ENCODE data around the gene MYO1C. TPM values are rescaled to one million over a fixed set of nuclear protein-coding genes. Genes with fewer than 3 reads are reported as not detected.

MYO1C gene
- total and polyA plus RNA-seq, 2 of the 8 experiments (the other 6 are each of a cell fraction or from before 2014, with no cell fraction given), result 40.1 to 78.6 TPM

DNA sequence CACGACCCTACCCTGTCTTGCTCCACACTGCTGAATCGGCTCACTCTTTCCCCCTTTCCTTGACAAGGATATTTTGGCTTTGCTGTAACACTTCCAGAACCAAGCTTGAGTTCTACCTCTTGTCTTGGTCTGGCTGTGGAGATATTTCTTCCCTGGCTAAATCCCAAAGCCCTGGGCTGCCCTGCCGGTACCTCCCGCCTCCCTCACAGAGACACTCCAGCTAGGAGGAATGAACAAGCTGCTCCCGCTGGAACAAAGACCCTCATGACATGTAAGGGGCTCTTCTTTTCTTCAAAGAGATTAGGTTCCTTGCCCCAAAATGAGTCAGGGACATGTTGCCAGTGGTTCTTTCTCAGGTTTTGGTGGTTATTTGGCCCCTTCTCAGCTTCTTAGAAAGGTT is 13.1 kb upstream of the MYO1C start:
- 94% methylated on average over 5 of the region's 5 CpGs; no CpG with 5 or more reads in 1 of the 2 experiments for WGBS, 2 experiments (ENCODE audit: extremely low coverage in 1 of 2, insufficient coverage in 1 of 2, insufficient read length in 1 of 2, insufficient replicate concordance in 2 of 2, low coverage in 1 of 2, low lambda C conversion rate in 2 of 2, missing lambda C conversion rate in 1 of 2)
- CTCF ChIA-PET (ENCODE audit: partially characterized antibody), result interaction anchor here (0.8 to 5.1 kb wide), 7 partner anchors 9 to 115 kb away, joined by 3 to 30 read pairs (median 4); partner anchors contain the start of genes INPP5K and MYO1C
- H3K4me1 ChIP-seq (replicated peaks in 1 of 4; ENCODE audit: control insufficient read depth in 3 of 4, insufficient read depth in 4 of 4, low read length in 3 of 4), result no peaks in the 10 kb centered on the region
- TF ChIP-seq GTF2F1 (IDR thresholded peaks at IDR 0.05; ENCODE audit: borderline replicate concordance, low read depth, low read length) (no peak), ATF3 (IDR thresholded peaks at IDR 0.05; ENCODE audit: insufficient read depth, low read depth, low read length) (no peak), EZH2 (IDR thresholded peaks at IDR 0.05; ENCODE audit: low read depth, low read length, severe bottlenecking) (no peak), SP1 (IDR thresholded peaks at IDR 0.05; ENCODE audit: low read depth, low read length) (no peak), PHF8 (conservative IDR thresholded peaks at IDR 0.05; ENCODE audit: low read depth, low read length) (no peak)

More for the DNA sequence above, 13.1 kb upstream of the MYO1C start:
- Histone ChIP-seq H3K23ac (ENCODE audit: insufficient read length) (no peak overlapping the region), H3K18ac (ENCODE audit: extremely low read depth, low read length) (no peak overlapping the region), H3K79me1 (ENCODE audit: low read depth, low read length) (no peaks in the 10 kb centered on the region), H3K9ac (replicated peaks in 1 of 4; ENCODE audit: extremely low read depth in 1 of 4, low read depth in 3 of 4, low read length in 3 of 4) (no peak overlapping the region), H3K4me2 (ENCODE audit: insufficient read depth in 1 of 2, low read depth in 2 of 2, low read length in 2 of 2) (no peak overlapping the region), H2BK5ac (ENCODE audit: low read depth, low read length) (no peak overlapping the region), H2BK15ac (ENCODE audit: low read length) (no peak overlapping the region), H3K4me3 (ENCODE audit: extremely low read depth in 1 of 4, insufficient read depth in 2 of 4, low read depth in 3 of 4, low read length in 4 of 4) (no peak overlapping the region), H2BK120ac (replicated peaks; ENCODE audit: low read depth, low read length) (no peak overlapping the region), H2AK5ac (ENCODE audit: low read depth, low read length) (no peak overlapping the region), H2BK12ac (ENCODE audit: low read depth, low read length) (no peak overlapping the region), H4K8ac (ENCODE audit: extremely low read depth, insufficient read depth, low read length) (no peak overlapping the region), H4K20me1 (replicated peaks in 1 of 2; ENCODE audit: control insufficient read depth in 1 of 2, insufficient read depth in 2 of 2, low read length in 2 of 2) (peaks cover 0 to 3% of the 10 kb centered on the region in 2 experiments), H2AFZ (ENCODE audit: low read length) (no peak overlapping the region), H3K27me3 (replicated peaks in 1 of 4; ENCODE audit: control insufficient read depth in 3 of 4, extremely low read depth in 1 of 4, insufficient read depth in 3 of 4, low read length in 3 of 4) (no peaks in the 10 kb centered on the region), H3K56ac (replicated peaks; ENCODE audit: insufficient read length, low read depth, low read length) (no peak overlapping the region), H3K79me2 (ENCODE audit: control insufficient read depth in 1 of 2, insufficient read depth in 2 of 2, low read length in 2 of 2) (no peaks in the 10 kb centered on the region), H2BK20ac (ENCODE audit: low read length) (no peak overlapping the region), H3K9me3 (ENCODE audit: insufficient read depth in 2 of 2, low read depth in 1 of 2, low read length in 1 of 2) (no peaks in the 10 kb centered on the region), H3K27ac (ENCODE audit: low read depth, low read length) (no peak overlapping the region), H4K5ac (ENCODE audit: insufficient read length, low read depth, low read length) (no peak overlapping the region), H3K23me2 (ENCODE audit: low read depth, low read length) (no peaks in the 10 kb centered on the region), H3K36me3 (ENCODE audit: control insufficient read depth in 2 of 4, insufficient read depth in 4 of 4, low read length in 3 of 4) (no peaks in the 10 kb centered on the region; a peak in 1 of 8 replicates), H4K91ac (replicated peaks; ENCODE audit: insufficient read length, low read length) (no peak overlapping the region), H3K4ac (replicated peaks; ENCODE audit: insufficient read length, low read depth, low read length) (no peak overlapping the region), H3K14ac (ENCODE audit: insufficient read length) (no peak overlapping the region)
- FAIRE-seq, result no peak
- POLR2A ChIA-PET (ENCODE audit: partially characterized antibody), result interaction anchor here (1.5 to 3.3 kb wide), 4 partner anchors 8 to 13 kb away, joined by 4 to 17 read pairs (median 12); partner anchors contain the start of genes INPP5K and MYO1C
- DNase-seq (ENCODE audit: low read depth in 1 of 2, low spot score in 2 of 2), result no peak
